GM19099 (cell line): ENCODE results near the gene ATAD2B.

Experiments
- POLR2A ChIP-seq: IDR thresholded peaks from 3 replicates; pipeline ENCODE4 v1.6.1; 2011; ENCODE audit warnings: low read depth; ENCODE audit not compliant: insufficient read length; ENCODE audit errors: extremely low read depth

ATAD2B gene

GRCh38 chr2:23926750-23927571 is at the start of gene ATAD2B:
Gene ATAD2B, minus strand, starts transcription at chr2:23927123. Its CDS starts 353 bp downstream, at chr2:23926770.
- TF ChIP-seq POLR2A: peak; percentile 90

- no peak for TF ChIP-seq POLR2A
These were observed 40.9 kb upstream of the ATAD2B start for GRCh38 chr2:23967846-23968245.

GRCh38 chr2:23954325-23955014 is 27.5 kb upstream of the ATAD2B start:
- no peak for TF ChIP-seq POLR2A

GRCh38 chr2:23953625-23954024 is 26.7 kb upstream of the ATAD2B start:
- TF ChIP-seq POLR2A: no peak

GRCh38 chr2:23947350-23947749 is 20.4 kb upstream of the ATAD2B start:
- TF ChIP-seq POLR2A: no peak

GRCh38 chr2:23944976-23945375 is 18.1 kb upstream of the ATAD2B start:
- no peak for TF ChIP-seq POLR2A

GRCh38 chr2:23944527-23944926 is 17.6 kb upstream of the ATAD2B start:
- TF ChIP-seq POLR2A: no peak

- TF ChIP-seq POLR2A: no peak
These were observed 16.7 kb upstream of the ATAD2B start for GRCh38 chr2:23943666-23944065.

- no peak for TF ChIP-seq POLR2A
These were observed 14.7 kb upstream of the ATAD2B start for GRCh38 chr2:23941644-23942043.

GRCh38 chr2:23940718-23941620 is 14.0 kb upstream of the ATAD2B start:
- no peak for TF ChIP-seq POLR2A

- TF ChIP-seq POLR2A: peak; percentile 93
These were observed 13.2 kb upstream of the ATAD2B start, which contains the start of gene UBXN2A for GRCh38 chr2:23939987-23940717. Gene UBXN2A, plus strand, starts transcription at chr2:23940463. Its CDS starts 17,852 bp downstream, at chr2:23958315.

- TF ChIP-seq POLR2A: no peak
These were observed 7.3 kb upstream of the ATAD2B start for GRCh38 chr2:23934259-23934658.

GRCh38 chr2:23926290-23926749 is 603 bp downstream of the ATAD2B start:
- TF ChIP-seq POLR2A: no peak

- peak; percentile 82 for TF ChIP-seq POLR2A
These were observed 1.1 kb downstream of the ATAD2B start for GRCh38 chr2:23925702-23926289.
